ENCODE results near the gene UBB.

UBB gene

GRCh38 chr17:16427020-16427419 is 46.1 kb downstream of the UBB start:
- TF ChIP-seq GABPA (IDR thresholded peaks at IDR 0.05; ENCODE audit: low read depth) = no peak
- TF ChIP-seq, protein P1, sequence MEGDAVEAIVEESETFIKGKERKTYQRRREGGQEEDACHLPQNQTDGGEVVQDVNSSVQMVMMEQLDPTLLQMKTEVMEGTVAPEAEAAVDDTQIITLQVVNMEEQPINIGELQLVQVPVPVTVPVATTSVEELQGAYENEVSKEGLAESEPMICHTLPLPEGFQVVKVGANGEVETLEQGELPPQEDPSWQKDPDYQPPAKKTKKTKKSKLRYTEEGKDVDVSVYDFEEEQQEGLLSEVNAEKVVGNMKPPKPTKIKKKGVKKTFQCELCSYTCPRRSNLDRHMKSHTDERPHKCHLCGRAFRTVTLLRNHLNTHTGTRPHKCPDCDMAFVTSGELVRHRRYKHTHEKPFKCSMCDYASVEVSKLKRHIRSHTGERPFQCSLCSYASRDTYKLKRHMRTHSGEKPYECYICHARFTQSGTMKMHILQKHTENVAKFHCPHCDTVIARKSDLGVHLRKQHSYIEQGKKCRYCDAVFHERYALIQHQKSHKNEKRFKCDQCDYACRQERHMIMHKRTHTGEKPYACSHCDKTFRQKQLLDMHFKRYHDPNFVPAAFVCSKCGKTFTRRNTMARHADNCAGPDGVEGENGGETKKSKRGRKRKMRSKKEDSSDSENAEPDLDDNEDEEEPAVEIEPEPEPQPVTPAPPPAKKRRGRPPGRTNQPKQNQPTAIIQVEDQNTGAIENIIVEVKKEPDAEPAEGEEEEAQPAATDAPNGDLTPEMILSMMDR (IDR thresholded peaks at IDR 0.05; ENCODE audit: insufficient read depth, low read length) = no peak
- TF ChIP-seq, protein P2, sequence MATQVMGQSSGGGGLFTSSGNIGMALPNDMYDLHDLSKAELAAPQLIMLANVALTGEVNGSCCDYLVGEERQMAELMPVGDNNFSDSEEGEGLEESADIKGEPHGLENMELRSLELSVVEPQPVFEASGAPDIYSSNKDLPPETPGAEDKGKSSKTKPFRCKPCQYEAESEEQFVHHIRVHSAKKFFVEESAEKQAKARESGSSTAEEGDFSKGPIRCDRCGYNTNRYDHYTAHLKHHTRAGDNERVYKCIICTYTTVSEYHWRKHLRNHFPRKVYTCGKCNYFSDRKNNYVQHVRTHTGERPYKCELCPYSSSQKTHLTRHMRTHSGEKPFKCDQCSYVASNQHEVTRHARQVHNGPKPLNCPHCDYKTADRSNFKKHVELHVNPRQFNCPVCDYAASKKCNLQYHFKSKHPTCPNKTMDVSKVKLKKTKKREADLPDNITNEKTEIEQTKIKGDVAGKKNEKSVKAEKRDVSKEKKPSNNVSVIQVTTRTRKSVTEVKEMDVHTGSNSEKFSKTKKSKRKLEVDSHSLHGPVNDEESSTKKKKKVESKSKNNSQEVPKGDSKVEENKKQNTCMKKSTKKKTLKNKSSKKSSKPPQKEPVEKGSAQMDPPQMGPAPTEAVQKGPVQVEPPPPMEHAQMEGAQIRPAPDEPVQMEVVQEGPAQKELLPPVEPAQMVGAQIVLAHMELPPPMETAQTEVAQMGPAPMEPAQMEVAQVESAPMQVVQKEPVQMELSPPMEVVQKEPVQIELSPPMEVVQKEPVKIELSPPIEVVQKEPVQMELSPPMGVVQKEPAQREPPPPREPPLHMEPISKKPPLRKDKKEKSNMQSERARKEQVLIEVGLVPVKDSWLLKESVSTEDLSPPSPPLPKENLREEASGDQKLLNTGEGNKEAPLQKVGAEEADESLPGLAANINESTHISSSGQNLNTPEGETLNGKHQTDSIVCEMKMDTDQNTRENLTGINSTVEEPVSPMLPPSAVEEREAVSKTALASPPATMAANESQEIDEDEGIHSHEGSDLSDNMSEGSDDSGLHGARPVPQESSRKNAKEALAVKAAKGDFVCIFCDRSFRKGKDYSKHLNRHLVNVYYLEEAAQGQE (IDR thresholded peaks at IDR 0.05; ENCODE audit: insufficient replicate concordance, low read depth) = no peak
- no peak for TF ChIP-seq SPI1 (IDR thresholded peaks at IDR 0.05; ENCODE audit: borderline replicate concordance, low read depth)
- TF ChIP-seq POLR2AphosphoS5 (IDR thresholded peaks at IDR 0.05; ENCODE audit: low read depth) = no peak
- Histone ChIP-seq H3K27me3 (ENCODE audit: insufficient read depth, poor library complexity, severe bottlenecking) (no peaks in the 10 kb centered on the region), H3K4me3 (replicated peaks; ENCODE audit: insufficient read depth, low read length) (no peak overlapping the region), H3K27ac (replicated peaks) (no peak overlapping the region)
- DNase-seq (ENCODE audit: low read depth in 1 of 2, low spot score in 1 of 2) = no peak

DNA sequence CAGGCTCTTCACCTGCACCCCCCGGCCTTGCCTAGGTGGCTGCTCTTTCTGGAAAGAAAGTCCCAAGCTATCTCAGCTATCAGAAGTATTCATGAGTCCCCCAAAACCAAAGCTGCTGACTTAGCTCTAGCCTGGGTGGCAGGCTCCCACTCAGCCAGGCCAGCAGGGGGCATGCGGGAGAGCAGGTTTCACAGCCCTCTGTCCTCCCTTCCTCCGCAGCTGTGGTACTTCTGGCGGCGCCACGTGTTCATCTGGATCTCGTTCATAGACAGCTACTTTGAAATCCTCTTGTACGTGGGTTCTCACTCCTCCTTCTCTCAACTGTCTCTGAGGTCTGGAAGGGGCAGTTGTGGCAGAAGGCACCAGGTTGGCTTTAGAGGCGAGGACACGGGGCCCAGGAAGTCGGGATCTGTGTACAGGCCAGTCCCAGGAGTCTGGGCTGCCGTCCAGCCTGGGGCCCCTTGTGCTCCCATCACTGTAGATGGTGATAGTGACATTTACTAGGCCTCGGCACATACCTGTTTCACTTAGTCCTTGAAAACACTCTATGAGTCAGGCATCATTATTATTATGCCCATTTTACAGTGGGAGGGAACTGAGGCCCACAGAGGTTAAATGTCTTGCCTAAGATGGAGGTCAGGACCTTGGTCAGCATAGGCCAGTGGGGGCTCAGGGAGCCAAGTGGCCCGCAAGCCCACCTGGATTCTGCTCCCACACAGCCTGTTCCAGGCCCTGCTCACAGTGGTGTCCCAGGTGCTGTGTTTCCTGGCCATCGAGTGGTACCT is 47.4 kb downstream of the UBB start:
- peak in 1 of 2 experiments; percentile 58 for DNase-seq (ENCODE audit: low read depth in 1 of 2, low spot score in 1 of 2)
- TF ChIP-seq, protein P2 (IDR thresholded peaks at IDR 0.05; ENCODE audit: insufficient replicate concordance, low read depth) = no peak
- TF ChIP-seq, protein P1 (IDR thresholded peaks at IDR 0.05; ENCODE audit: insufficient read depth, low read length) = peak; percentile 45
- TF ChIP-seq GABPA (IDR thresholded peaks at IDR 0.05; ENCODE audit: low read depth) (no peak), POLR2AphosphoS5 (IDR thresholded peaks at IDR 0.05; ENCODE audit: low read depth) (no peak)
- H3K4me3 ChIP-seq (replicated peaks; ENCODE audit: insufficient read depth, low read length) = no peak overlapping the region
- H3K27ac ChIP-seq (replicated peaks) = no peak overlapping the region
- no peaks in the 10 kb centered on the region for H3K27me3 ChIP-seq (ENCODE audit: insufficient read depth, poor library complexity, severe bottlenecking)

DNA sequence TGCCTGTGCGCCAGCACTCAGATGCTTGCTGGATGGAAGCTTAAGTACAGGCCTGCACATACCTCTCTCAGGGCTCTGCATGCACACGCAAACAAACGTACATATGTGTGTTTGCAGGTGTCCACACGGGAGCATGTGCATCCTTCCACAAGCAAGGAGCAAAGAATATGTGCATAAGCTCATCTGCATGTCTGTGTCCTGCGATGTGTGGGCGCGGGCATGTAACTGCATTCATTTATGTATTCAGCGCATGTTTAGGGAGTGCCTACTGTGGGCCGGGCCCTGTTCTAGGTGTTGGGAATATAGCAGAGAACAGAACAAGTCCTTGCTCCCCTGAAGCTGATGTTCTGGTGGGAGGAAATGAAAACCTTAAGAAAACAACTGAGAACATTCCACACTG is 48.2 kb downstream of the UBB start:
- no peak for DNase-seq (ENCODE audit: low read depth in 1 of 2, low spot score in 1 of 2)

More for the DNA sequence above, 48.2 kb downstream of the UBB start:
- Histone ChIP-seq H3K27me3 (ENCODE audit: insufficient read depth, poor library complexity, severe bottlenecking) (no peaks in the 10 kb centered on the region), H3K27ac (replicated peaks) (no peak overlapping the region), H3K4me3 (replicated peaks; ENCODE audit: insufficient read depth, low read length) (no peak overlapping the region)
- TF ChIP-seq, protein P2 (IDR thresholded peaks at IDR 0.05; ENCODE audit: insufficient replicate concordance, low read depth) = no peak
- TF ChIP-seq, protein P1 (IDR thresholded peaks at IDR 0.05; ENCODE audit: insufficient read depth, low read length) = no peak
- TF ChIP-seq POLR2AphosphoS5 (IDR thresholded peaks at IDR 0.05; ENCODE audit: low read depth) = no peak
- TF ChIP-seq GABPA (IDR thresholded peaks at IDR 0.05; ENCODE audit: low read depth) = no peak
- no peak for TF ChIP-seq SPI1 (IDR thresholded peaks at IDR 0.05; ENCODE audit: borderline replicate concordance, low read depth)
